Measurements from ENCODE around the gene MBTD1. TPM values are rescaled to one million over a fixed set of nuclear protein-coding genes. Genes with fewer than 3 reads are reported as not detected.

Gene MBTD1
- total RNA-seq, 2 donors from 2014 or later, result 15.5 to 16.9 TPM

DNA sequence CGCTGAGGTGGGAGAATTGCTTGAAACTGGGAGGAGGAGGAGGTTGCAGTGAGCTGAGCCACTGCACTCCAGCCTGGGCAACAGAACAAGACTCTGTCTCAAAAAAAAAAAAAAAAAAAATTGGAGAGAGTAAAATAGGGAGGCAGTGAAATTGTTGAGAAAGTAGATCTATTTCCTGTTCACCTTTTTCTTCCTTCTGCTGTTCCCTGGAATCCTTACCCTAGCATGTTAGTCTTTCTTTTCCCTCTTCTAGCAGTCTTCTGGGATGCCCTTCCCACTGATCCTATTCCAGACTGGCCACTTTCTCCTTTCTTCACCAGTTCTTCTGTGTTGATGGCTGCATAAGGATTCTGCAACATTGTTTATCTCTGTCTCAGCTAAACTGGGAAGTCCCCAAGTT, 90.5 kb downstream of the MBTD1 start:
- no peak for DNase-seq
- Histone ChIP-seq H3K4me1 (peaks cover 15% of the 10 kb centered on the region), H3K4me3 (no peak overlapping the region), H3K9me3 (no peaks in the 10 kb centered on the region), H3K36me3 (replicated peaks in 1 of 2; ENCODE audit: insufficient read depth in 1 of 2, low read depth in 2 of 2) (peaks cover 18 to 32% of the 10 kb centered on the region in 2 donors), H3K27me3 (no peaks in the 10 kb centered on the region), H3K27ac (no peak overlapping the region)
- no peak for ATAC-seq
- WGBS, 2 donors, result 90 to 100% methylated on average over 1 of the region's 1 CpG
- intact Hi-C loops (cut with DNase I), result no loop called here
- TF ChIP-seq, protein P1, sequence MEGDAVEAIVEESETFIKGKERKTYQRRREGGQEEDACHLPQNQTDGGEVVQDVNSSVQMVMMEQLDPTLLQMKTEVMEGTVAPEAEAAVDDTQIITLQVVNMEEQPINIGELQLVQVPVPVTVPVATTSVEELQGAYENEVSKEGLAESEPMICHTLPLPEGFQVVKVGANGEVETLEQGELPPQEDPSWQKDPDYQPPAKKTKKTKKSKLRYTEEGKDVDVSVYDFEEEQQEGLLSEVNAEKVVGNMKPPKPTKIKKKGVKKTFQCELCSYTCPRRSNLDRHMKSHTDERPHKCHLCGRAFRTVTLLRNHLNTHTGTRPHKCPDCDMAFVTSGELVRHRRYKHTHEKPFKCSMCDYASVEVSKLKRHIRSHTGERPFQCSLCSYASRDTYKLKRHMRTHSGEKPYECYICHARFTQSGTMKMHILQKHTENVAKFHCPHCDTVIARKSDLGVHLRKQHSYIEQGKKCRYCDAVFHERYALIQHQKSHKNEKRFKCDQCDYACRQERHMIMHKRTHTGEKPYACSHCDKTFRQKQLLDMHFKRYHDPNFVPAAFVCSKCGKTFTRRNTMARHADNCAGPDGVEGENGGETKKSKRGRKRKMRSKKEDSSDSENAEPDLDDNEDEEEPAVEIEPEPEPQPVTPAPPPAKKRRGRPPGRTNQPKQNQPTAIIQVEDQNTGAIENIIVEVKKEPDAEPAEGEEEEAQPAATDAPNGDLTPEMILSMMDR (IDR thresholded peaks at IDR 0.05), result no peak
- no peak for TF ChIP-seq POLR2A (IDR thresholded peaks at IDR 0.05)

DNA sequence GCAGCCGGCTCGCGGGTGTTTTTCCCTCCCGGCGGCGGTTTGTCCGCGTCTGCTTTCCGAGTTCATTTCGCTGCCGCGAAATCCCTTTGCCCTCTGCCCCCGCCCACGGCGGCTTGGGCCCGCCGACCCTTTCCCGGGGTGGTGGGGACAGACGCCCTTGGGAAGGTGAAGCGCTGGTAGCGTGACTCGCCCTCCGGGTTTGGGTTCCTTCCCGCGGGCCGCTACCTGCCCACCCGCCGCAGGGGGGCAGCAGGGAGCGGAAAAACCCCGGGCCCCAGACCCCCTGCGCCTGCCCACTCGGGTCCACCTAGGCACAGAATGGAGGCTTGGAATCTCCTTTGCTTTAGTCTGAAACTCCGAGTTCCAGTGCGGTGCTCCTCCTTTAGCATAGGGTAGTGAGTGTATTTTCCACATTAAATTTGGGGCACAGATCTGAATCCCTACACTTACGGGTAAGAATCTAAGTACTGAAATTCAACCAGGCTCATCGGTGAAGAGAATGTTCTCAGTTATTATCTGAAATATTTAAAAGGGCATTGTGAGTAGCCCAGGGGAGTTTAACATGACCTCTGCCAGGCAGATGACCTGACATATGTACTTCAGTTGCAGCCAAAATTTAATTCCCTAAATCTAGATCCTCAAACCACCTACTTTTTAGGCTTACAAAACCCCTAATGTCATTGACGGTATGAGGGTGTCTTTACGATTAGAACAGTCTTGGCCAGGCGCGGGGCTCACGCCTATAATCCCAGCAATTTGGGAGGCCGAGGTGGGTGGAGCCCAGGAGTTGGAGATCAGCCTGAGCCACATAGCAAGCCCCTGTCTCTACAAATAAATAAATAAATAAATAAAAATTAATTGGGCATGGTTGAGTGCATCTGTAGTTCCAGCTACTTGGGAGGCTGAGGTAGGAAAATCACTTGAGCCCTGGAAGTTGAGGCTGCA, 92.6 kb downstream of the MBTD1 start:
- no peaks in the 10 kb centered on the region for H3K27me3 ChIP-seq
- peak overlapping the region; percentile 85 to 96 (median 94) for H3K27ac ChIP-seq
- no peaks in the 10 kb centered on the region for H3K9me3 ChIP-seq
- peaks cover 16 to 29% of the 10 kb centered on the region in 2 donors for H3K36me3 ChIP-seq (replicated peaks in 1 of 2; ENCODE audit: insufficient read depth in 1 of 2, low read depth in 2 of 2)
- TF ChIP-seq POLR2A (IDR thresholded peaks at IDR 0.05), result no peak
- TF ChIP-seq, protein P1 (IDR thresholded peaks at IDR 0.05), result peak; percentile 54 to 74 (median 59)
- peak overlapping the region; percentile 46 to 85 for H3K4me3 ChIP-seq
- 9 to 49% methylated on average over 11 to 42 of the region's 42 CpGs for WGBS, 2 donors
- intact Hi-C loops (cut with DNase I), result no loop called here
- ATAC-seq (peak; percentile 49), DNase-seq (peak; percentile 43 to 65 (median 60))
- H3K4me1 ChIP-seq, result peaks cover 15% of the 10 kb centered on the region

DNA sequence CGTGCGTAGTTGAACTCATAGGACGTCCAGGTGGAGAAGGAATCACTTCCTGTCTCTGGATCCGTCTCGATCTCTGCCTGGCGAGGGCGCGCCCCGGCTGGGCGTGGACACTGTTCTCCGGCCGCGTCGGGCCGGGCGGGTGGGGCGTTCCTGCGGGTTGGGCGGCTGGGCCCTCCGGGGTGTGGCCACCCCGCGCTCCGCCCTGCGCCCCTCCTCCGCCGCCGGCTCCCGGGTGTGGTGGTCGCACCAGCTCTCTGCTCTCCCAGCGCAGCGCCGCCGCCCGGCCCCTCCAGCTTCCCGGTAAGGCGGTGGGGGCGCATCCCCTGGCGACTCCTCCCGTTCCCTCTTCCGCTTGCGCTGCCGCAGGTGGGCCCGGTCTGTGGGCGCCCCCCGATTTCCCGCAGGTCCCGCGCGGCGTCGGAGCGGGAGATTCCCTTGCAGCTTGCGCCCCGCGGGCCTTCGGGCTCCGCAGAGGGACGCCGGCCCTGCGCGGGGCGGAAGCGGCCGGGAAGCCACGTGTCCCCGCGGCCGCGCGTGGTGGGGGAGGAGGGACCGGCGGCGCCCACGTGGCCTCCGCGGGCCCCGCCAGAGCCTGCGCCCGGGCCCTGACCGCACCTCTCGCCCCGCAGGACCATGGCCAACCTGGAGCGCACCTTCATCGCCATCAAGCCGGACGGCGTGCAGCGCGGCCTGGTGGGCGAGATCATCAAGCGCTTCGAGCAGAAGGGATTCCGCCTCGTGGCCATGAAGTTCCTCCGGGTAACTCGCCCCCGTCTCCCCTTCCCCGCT, 93.5 kb downstream of the MBTD1 start, which contains the start of gene NME2:
TSS of gene NME2 (plus strand) at position 214 of the 789 bp plus-strand sequence. CDS start at position 634, 420 bp downstream.
- intact Hi-C loops (cut with DNase I), result no loop called here
- TF ChIP-seq, protein P1 (IDR thresholded peaks at IDR 0.05), result no peak
- TF ChIP-seq POLR2A (IDR thresholded peaks at IDR 0.05), result peak in 2 of 3 donors; percentile 42 to 77
- peak; percentile 95 for ATAC-seq
- Histone ChIP-seq H3K27me3 (no peaks in the 10 kb centered on the region), H3K27ac (peak within 1 kb of the TSS; percentile 85 to 96 (median 94)), H3K36me3 (replicated peaks in 1 of 2; ENCODE audit: insufficient read depth in 1 of 2, low read depth in 2 of 2) (peaks cover 7 to 26% of the 10 kb centered on the region in 2 donors), H3K9me3 (no peaks in the 10 kb centered on the region), H3K4me3 (peak within 1 kb of the TSS; percentile 46 to 85), H3K4me1 (peaks cover 15% of the 10 kb centered on the region)
- peak; percentile 92 to 93 (median 92) for DNase-seq
- WGBS, 2 donors, result 0% methylated on average over 2 to 96 of the region's 98 CpGs

DNA sequence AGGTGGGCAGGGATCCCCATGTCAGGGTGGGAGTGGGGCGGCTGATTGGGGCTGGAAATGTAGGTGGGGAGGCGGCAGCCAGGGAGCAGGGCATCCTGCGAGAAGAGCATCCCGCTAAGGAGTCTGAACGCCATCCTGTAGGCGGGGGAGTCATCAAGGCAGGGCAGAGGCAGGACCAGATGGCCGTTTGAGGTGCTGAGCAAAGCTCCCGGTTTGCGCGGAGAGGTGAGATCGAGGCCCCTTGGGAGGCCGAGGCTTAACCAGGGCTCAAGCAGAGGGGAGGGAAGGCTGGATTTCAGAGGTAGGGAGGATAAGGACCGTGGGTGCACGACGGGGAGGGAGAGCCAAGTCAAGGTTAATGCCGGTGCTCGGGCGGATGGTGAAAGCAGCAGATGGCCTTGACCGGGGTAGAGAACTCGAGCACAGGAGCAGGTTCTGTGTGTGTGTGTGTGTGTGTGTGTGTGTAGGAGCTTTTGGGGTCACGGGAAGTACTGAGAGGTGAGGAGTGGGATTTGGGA, 94.1 kb downstream of the MBTD1 start:
- peaks cover 7 to 19% of the 10 kb centered on the region in 2 donors for H3K36me3 ChIP-seq (replicated peaks in 1 of 2; ENCODE audit: insufficient read depth in 1 of 2, low read depth in 2 of 2)
- 2 to 9% methylated on average over 11 to 21 of the region's 21 CpGs for WGBS, 2 donors
- no peak for DNase-seq
- H3K9me3 ChIP-seq, result no peaks in the 10 kb centered on the region
- ATAC-seq, result no peak
- H3K27me3 ChIP-seq, result no peaks in the 10 kb centered on the region
- peak overlapping the region in 1 of 2 donors; percentile 85 for H3K4me3 ChIP-seq
- TF ChIP-seq, protein P1 (IDR thresholded peaks at IDR 0.05), result no peak
- peak in 2 of 3 donors; percentile 94 to 96 for TF ChIP-seq POLR2A (IDR thresholded peaks at IDR 0.05)
- H3K4me1 ChIP-seq, result peaks cover 15% of the 10 kb centered on the region
- peak overlapping the region; percentile 85 to 96 (median 94) for H3K27ac ChIP-seq
- intact Hi-C loops (cut with DNase I), result no loop called here

All from body of pancreas (tissue), 4 donors.